HL-60 (cell line): ENCODE results near the gene CES4A.

Source experiments
- DNase-seq, 2 experiments: peaks; one replicate each; pipeline ENCODE4 v3.0.0-alpha.2; 2010 to 2020; ENCODE audit warnings: low read depth in 1 of 2, low spot score in 1 of 2
- H3K27ac ChIP-seq: fragments of 250-450 bp; sonication (Bioruptor Pico); replicated peaks from 2 replicates; pipeline ENCODE4 v1.5.1; 2020; ENCODE audit warnings: mild to moderate bottlenecking, moderate library complexity
- H3K27me3 ChIP-seq: fragments of 250-450 bp; sonication (Bioruptor Pico); 2 replicates; pipeline ENCODE4 v1.5.1; 2021; ENCODE audit warnings: mild to moderate bottlenecking, moderate library complexity; ENCODE audit not compliant: insufficient read depth, poor library complexity, severe bottlenecking
- H3K4me3 ChIP-seq: replicated peaks from 2 replicates; pipeline ENCODE4 v1.5.1; 2011; ENCODE audit warnings: mild to moderate bottlenecking, control low read depth, low read length; ENCODE audit not compliant: insufficient read depth
- GABPA ChIP-seq: IDR thresholded peaks from 2 replicates; pipeline ENCODE4 v1.6.1; 2012; ENCODE audit warnings: low read depth
- POLR2AphosphoS5 ChIP-seq: IDR thresholded peaks from 2 replicates; pipeline ENCODE4 v1.6.1; 2012; ENCODE audit warnings: low read depth
- SPI1 ChIP-seq: IDR thresholded peaks from 2 replicates; pipeline ENCODE4 v1.6.1; 2012; ENCODE audit warnings: low read depth, mild to moderate bottlenecking, borderline replicate concordance
- TF ChIP-seq, protein P1 (sequence below): IDR thresholded peaks from one replicate; pipeline ENCODE4 v1.5.1; 2011; ENCODE audit warnings: low read length, control low read depth, inconsistent platforms; ENCODE audit not compliant: insufficient read depth
- TF ChIP-seq, protein P2 (sequence below): IDR thresholded peaks from 2 replicates; pipeline ENCODE4 v1.6.1; 2012; ENCODE audit warnings: low read depth; ENCODE audit not compliant: insufficient replicate concordance

CES4A gene

GRCh38 chr16:67015313-67015731 lies 26.9 kb downstream of the CES4A start:
- TF ChIP-seq, protein P1, sequence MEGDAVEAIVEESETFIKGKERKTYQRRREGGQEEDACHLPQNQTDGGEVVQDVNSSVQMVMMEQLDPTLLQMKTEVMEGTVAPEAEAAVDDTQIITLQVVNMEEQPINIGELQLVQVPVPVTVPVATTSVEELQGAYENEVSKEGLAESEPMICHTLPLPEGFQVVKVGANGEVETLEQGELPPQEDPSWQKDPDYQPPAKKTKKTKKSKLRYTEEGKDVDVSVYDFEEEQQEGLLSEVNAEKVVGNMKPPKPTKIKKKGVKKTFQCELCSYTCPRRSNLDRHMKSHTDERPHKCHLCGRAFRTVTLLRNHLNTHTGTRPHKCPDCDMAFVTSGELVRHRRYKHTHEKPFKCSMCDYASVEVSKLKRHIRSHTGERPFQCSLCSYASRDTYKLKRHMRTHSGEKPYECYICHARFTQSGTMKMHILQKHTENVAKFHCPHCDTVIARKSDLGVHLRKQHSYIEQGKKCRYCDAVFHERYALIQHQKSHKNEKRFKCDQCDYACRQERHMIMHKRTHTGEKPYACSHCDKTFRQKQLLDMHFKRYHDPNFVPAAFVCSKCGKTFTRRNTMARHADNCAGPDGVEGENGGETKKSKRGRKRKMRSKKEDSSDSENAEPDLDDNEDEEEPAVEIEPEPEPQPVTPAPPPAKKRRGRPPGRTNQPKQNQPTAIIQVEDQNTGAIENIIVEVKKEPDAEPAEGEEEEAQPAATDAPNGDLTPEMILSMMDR = no peak
- no peak for TF ChIP-seq GABPA
- TF ChIP-seq, protein P2, sequence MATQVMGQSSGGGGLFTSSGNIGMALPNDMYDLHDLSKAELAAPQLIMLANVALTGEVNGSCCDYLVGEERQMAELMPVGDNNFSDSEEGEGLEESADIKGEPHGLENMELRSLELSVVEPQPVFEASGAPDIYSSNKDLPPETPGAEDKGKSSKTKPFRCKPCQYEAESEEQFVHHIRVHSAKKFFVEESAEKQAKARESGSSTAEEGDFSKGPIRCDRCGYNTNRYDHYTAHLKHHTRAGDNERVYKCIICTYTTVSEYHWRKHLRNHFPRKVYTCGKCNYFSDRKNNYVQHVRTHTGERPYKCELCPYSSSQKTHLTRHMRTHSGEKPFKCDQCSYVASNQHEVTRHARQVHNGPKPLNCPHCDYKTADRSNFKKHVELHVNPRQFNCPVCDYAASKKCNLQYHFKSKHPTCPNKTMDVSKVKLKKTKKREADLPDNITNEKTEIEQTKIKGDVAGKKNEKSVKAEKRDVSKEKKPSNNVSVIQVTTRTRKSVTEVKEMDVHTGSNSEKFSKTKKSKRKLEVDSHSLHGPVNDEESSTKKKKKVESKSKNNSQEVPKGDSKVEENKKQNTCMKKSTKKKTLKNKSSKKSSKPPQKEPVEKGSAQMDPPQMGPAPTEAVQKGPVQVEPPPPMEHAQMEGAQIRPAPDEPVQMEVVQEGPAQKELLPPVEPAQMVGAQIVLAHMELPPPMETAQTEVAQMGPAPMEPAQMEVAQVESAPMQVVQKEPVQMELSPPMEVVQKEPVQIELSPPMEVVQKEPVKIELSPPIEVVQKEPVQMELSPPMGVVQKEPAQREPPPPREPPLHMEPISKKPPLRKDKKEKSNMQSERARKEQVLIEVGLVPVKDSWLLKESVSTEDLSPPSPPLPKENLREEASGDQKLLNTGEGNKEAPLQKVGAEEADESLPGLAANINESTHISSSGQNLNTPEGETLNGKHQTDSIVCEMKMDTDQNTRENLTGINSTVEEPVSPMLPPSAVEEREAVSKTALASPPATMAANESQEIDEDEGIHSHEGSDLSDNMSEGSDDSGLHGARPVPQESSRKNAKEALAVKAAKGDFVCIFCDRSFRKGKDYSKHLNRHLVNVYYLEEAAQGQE = no peak
- Histone ChIP-seq H3K27me3 (peaks cover 13% of the 10 kb centered on the region), H3K4me3 (no peak overlapping the region), H3K27ac (no peak overlapping the region)
- no peak for DNase-seq

DNA sequence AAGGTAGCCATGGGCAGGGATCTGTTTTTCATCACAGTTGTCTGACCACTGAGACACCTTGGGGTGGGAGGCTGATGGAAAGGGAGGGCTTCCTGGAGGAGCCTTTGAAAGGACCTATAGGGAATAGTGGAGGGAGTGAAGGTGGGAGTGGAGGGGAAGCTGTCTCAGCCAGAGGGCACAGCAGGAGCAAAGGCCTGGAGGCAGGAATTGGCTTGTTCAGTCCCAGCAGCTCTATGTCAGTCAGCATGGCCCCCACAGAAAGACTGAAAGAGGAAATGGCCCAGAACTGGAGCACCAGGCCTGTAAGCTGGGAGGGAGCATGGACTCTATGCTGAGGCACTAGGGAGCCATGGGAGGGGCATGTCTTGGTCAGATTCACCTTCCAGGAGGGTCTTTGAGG lies 27.8 kb downstream of the CES4A start:
- no peak overlapping the region for H3K27ac ChIP-seq

GRCh38 chr16:67016681-67017420 lies 28.5 kb downstream of the CES4A start:
- TF ChIP-seq SPI1 (no peak), GABPA (no peak), POLR2AphosphoS5 (no peak)
- TF ChIP-seq, protein P2 = no peak
- TF ChIP-seq, protein P1 = no peak
- H3K27ac ChIP-seq = no peak overlapping the region
- no peak overlapping the region for H3K4me3 ChIP-seq
- DNase-seq = no peak
- H3K27me3 ChIP-seq = peaks cover 13% of the 10 kb centered on the region

More for the DNA sequence above, 27.8 kb downstream of the CES4A start:
- TF ChIP-seq SPI1 = no peak
- TF ChIP-seq, protein P2 = no peak
- no peak for TF ChIP-seq GABPA
- TF ChIP-seq POLR2AphosphoS5 = no peak
- TF ChIP-seq, protein P1 = no peak
- no peak for DNase-seq
- no peak overlapping the region for H3K4me3 ChIP-seq
- peaks cover 13% of the 10 kb centered on the region for H3K27me3 ChIP-seq
